ENCODE results near the gene PALMD.

- no peak for TF ChIP-seq CTCF (IDR thresholded peaks at IDR 0.05)
- no peak for TF ChIP-seq POLR2AphosphoS5 (IDR thresholded peaks at IDR 0.05; ENCODE audit: insufficient read depth in 1 of 2, low read depth in 1 of 2)
These were observed 10.2 kb upstream of the PALMD start for GRCh38 chr1:99635664-99636063.
